Fibroblast of mammary gland (primary cell): Measurements from ENCODE around the gene KIAA0825.
"Not testable (repeated sequence)": the region's sequence is repeated elsewhere in the genome, so short reads cannot be mapped to it uniquely, and the experiment has no call there.

ENCODE experiments used
- DNase-seq: peaks from one replicate; pipeline ENCODE4 v3.0.0-alpha.2; 2010; ENCODE audit warnings: low read depth
- H3K4me3 ChIP-seq: 2 replicates; pipeline ENCODE4 v1.5.1; 2011; ENCODE audit warnings: low read depth, mild to moderate bottlenecking, low read length, moderate library complexity; ENCODE audit not compliant: control insufficient read depth
- TF ChIP-seq, protein P1 (sequence below): conservative IDR thresholded peaks from 2 replicates; pipeline ENCODE4 v1.5.1; 2011; ENCODE audit warnings: low read depth, low read length, inconsistent platforms; ENCODE audit not compliant: control insufficient read depth, insufficient read depth

KIAA0825 gene

DNA sequence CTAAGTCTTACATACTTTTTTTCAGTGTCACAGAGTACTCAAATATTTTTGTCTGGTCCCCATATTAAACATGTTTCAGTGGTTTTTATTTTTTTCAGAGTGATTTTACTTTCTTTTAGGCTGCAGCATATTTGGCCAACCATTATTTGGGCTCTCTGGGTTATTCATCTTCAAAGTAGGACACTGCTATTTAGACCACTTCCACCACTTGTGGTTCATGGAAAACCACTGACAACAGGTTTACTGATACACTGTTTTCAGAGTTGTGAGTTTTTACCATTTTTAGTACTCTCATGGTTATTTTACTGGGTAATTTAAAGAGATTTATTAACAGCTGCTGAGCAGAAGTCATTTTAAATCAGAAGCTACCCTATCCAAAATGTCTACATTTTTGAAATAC, 437.6 kb downstream of the KIAA0825 start:
- DNase-seq, result no peak
- H3K4me3 ChIP-seq, result no peak overlapping the region
- TF ChIP-seq, protein P1, sequence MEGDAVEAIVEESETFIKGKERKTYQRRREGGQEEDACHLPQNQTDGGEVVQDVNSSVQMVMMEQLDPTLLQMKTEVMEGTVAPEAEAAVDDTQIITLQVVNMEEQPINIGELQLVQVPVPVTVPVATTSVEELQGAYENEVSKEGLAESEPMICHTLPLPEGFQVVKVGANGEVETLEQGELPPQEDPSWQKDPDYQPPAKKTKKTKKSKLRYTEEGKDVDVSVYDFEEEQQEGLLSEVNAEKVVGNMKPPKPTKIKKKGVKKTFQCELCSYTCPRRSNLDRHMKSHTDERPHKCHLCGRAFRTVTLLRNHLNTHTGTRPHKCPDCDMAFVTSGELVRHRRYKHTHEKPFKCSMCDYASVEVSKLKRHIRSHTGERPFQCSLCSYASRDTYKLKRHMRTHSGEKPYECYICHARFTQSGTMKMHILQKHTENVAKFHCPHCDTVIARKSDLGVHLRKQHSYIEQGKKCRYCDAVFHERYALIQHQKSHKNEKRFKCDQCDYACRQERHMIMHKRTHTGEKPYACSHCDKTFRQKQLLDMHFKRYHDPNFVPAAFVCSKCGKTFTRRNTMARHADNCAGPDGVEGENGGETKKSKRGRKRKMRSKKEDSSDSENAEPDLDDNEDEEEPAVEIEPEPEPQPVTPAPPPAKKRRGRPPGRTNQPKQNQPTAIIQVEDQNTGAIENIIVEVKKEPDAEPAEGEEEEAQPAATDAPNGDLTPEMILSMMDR, result no peak

DNA sequence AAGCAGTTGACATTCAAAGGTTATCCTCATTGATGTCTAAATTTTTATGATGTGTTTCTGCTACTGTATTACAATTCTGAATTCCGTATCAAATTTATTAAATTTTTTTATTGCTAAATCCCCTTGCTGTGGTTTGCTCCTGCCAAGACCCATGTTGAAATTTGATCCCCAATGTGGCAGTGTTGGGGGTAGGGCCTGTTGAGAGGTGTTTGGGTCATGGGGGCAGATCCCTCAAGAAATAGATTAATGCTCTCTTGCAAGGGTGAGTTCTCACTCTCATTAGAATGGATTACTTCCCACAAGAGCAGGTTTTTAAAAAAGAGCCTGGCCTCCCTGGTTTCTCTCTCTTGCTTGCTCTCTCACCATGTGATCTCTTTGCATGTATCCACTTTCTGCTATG, 442.5 kb downstream of the KIAA0825 start:
- TF ChIP-seq, protein P1, result no peak
- DNase-seq, result no peak

DNA sequence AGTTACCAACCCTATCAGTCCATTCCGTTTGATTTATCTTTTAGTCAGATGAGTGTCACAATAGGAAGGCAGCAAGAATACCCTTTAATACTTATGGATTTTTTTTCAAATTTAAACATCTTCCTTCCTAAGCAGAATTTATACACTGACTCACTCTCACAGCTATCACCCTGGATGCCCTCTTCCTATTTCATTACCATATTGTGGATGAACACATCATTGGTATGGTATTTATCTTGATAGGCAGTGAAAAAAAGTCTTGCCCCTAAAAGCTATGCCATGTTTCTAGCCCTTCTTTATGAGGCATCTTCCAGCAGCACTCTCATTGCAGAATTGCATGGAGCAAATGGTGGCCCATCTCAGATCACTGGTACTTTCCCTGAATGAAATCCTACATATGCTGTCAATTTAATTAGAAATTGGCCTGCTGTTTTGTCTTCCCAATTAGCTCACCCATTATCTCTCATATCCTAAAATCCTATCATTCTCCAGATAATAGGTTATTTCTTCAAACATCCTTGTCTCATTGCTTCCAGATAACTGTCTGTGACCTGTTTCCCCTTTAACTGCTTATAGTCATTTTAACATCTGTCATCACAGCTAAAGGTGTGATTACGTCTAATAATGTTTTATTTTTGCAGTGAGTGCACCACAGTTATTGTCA, 443.5 kb downstream of the KIAA0825 start:
- no peak overlapping the region for H3K4me3 ChIP-seq
- DNase-seq, result peak; percentile 64
- TF ChIP-seq, protein P1, result no peak

More for the DNA sequence above, 442.5 kb downstream of the KIAA0825 start:
- H3K4me3 ChIP-seq, result no peak overlapping the region

DNA sequence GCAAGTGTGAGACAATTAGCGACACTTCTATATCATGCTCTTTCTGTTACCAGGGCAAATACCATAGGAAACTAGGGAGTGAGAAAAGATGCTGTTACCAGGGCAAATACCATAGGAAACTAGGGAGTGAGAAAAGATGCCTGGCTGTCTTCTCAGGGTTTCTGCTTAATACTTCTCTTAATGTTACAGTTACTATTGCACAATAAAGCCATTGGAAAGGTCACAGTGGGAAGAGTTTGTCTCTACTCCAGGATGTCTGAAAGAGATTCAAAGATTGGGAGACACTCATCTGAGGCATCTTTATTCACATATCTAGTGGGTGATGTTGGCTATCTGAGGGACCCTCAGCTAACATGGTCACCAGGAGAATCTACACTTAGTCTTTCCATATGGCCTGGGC, 445.3 kb downstream of the KIAA0825 start:
- H3K4me3 ChIP-seq, result no peak overlapping the region
- TF ChIP-seq, protein P1, result no peak
- peak; percentile 21 for DNase-seq

DNA sequence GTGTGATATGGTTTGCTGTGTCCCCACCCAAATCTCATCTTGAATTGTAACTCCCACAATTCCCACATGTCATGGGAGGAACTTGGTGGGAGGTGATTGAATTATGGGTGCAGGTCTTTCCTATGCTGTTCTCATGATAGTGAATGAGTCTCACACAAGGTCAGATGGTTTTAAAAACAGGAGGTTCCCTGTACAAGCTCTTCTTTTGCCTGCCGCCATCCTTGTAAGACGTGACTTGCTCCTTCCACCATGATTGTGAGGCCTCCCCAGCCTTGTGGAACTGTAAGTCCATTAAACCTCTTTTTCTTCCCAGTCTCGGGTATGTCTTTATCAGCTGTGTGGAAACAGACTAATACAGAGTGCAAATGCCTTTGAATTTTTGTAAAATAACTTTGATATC, 447.3 kb downstream of the KIAA0825 start:
- DNase-seq, H3K4me3 ChIP-seq: not testable (repeated sequence)

DNA sequence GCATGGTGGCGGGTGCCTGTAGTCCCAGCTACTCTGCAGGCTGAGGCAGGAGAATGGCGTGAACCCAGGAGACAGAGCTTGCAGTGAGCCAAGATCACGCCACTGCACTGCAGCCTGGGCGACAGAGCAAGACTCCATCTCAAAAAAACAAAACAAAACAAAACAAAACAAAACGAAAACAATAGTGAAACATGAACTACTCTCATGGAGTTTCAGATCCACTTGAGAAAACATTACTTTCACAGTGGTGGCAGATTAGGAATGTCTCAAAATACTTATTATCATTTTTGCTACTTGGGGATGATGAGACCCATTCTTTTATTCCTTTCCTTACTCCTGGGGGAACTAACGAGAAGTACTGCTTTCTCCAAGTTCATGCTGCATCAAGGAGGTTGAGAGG, 448.2 kb downstream of the KIAA0825 start:
- H3K4me3 ChIP-seq, DNase-seq: not testable (repeated sequence)

DNA sequence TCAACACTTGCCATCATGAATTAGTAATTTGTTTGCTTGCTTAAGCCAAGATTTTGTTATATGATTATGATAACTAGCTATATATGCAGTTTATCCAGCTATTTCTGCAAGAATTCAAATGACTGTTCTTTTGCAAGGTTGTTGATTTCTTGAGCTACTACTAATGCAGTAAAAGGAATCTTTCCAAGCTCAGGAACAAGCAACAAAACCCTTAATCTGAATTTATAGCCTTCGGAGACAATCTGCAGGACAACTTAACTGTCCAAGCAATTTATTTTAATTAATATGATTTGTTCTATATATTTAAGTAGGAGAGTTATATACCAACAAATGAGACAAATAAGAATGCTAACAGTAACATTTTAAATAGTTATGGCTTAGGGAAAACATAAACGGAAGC, 450.3 kb downstream of the KIAA0825 start:
- TF ChIP-seq, protein P1, result no peak
- DNase-seq, result no peak
- H3K4me3 ChIP-seq, result no peak overlapping the region

DNA sequence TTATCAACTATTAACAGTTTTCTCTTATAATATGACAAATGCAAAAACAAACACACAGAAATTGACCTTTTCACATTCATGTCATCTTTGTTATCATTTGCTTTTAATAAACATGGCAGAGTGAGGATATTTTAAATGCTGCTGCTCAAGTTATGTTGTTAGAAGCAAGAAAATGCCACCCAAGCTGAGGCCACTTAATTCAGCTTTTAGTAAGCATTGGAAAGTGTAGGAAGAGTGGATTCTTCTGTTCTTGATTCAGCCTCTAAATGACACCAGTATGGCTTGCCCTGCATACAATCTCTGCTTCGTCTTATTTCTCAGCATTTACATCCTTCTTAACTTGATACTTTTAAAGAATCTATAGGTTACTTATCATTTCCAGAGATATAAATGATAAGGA, 456.6 kb downstream of the KIAA0825 start:
- TF ChIP-seq, protein P1, result no peak
- no peak for DNase-seq

More for the DNA sequence above, 456.6 kb downstream of the KIAA0825 start:
- H3K4me3 ChIP-seq, result no peak overlapping the region
